Spleen (tissue), 11 donors: ENCODE measurements around the gene HIVEP3. TPM values are rescaled to one million over a fixed set of nuclear protein-coding genes. Genes with fewer than 3 reads are reported as not detected.

Source experiments
- DNase-seq: peaks from one replicate; pipeline ENCODE4 v3.0.0-alpha.2; 2020
- H3K27ac ChIP-seq, 8 donors: fragments of 200-600 bp; sonication (generic) in 7 of 8; 1 replicate in 4 of 8; 2 replicates in 4 of 8; pipeline versions ENCODE4 v1.5.0 to v1.8.0; 2016 to 2021; ENCODE audit warnings: inconsistent platforms in 4 of 8, mild to moderate bottlenecking in 4 of 8, moderate library complexity in 1 of 8
- H3K27me3 ChIP-seq, 7 donors: fragments of 200-600 bp; sonication (generic) in 6 of 7; replicated peaks in 1 of 7; 1 replicate in 4 of 7; 2 replicates in 3 of 7; pipeline versions ENCODE4 v1.5.0 to v1.8.0; 2016 to 2021; ENCODE audit warnings: inconsistent platforms in 3 of 7, mild to moderate bottlenecking in 1 of 7
- H3K36me3 ChIP-seq, 6 donors: fragments of 200-600 bp; sonication (generic) in 5 of 6; 1 replicate in 4 of 6; 2 replicates in 2 of 6; pipeline versions ENCODE4 v1.5.0 to v1.8.0; 2016 to 2021; ENCODE audit warnings: inconsistent platforms in 2 of 6
- H3K4me1 ChIP-seq, 6 donors: fragments of 200-600 bp; sonication (generic) in 5 of 6; 1 replicate in 3 of 6; 2 replicates in 3 of 6; pipeline versions ENCODE4 v1.5.0 to v1.8.0; 2016 to 2021; ENCODE audit warnings: inconsistent platforms in 3 of 6
- H3K4me3 ChIP-seq, 8 donors: fragments of 200-600 bp; sonication (generic) in 7 of 8; 1 replicate in 4 of 8; 2 replicates in 4 of 8; pipeline versions ENCODE4 v1.5.0 to v1.8.0; 2016 to 2021; ENCODE audit warnings: inconsistent platforms in 4 of 8, mild to moderate bottlenecking in 4 of 8, moderate library complexity in 2 of 8
- H3K9me3 ChIP-seq, 8 donors: fragments of 200-600 bp; sonication (generic) in 7 of 8; 1 replicate in 4 of 8; 2 replicates in 4 of 8; pipeline versions ENCODE4 v1.5.0 to v1.8.0; 2016 to 2021; ENCODE audit warnings: inconsistent platforms in 4 of 8
- CTCF ChIP-seq, 11 experiments: fragments of 200-600 bp in 7 of 11; fragments of 450-650 bp in 4 of 11; sonication (generic) in 4 of 11; IDR thresholded peaks in 8 of 11; conservative IDR thresholded peaks in 3 of 11; 1 replicate in 7 of 11; 2 replicates in 4 of 11; pipeline versions ENCODE4 v1.4.0 to v1.8.0; 2016 to 2021; ENCODE audit warnings: antibody characterized with exemption in 11 of 11, inconsistent platforms in 4 of 11, mild to moderate bottlenecking in 1 of 11
- POLR2A ChIP-seq, 3 donors: fragments of 450-650 bp; IDR thresholded peaks; one replicate each; pipeline ENCODE4 v1.5.1; 2017; ENCODE audit warnings: antibody characterized with exemption in 3 of 3, mild to moderate bottlenecking in 1 of 3
- POLR2AphosphoS5 ChIP-seq, 3 donors: sonication (generic); formaldehyde crosslinking; IDR thresholded peaks; one replicate each; pipeline ENCODE4 v1.5.1; 2017; ENCODE audit warnings: antibody characterized with exemption in 3 of 3
- whole genome bisulfite sequencing, 5 donors: extraction: QIAGEN DNeasy Blood & Tissue Kit in 3 of 5; methylation state at CpG; one replicate each; pipeline versions ENCODE4 v1.1.5 to v1.1.7; 2013 to 2018; 5-methylcytosine and 5-hydroxymethylcytosine counted together
- intact Hi-C: fragments of 100-400 bp; cut with DNase I; formaldehyde crosslinking; loops from one replicate; pipeline ENCODE4 v1.15.0; 2023; ENCODE audit warnings: low total_unique reads
- polyA plus RNA-seq, 3 donors: library from polyadenylated mRNA; stranded (reverse); fragments of 200-250 nt; gene quantifications; one replicate each; pipeline ENCODE4 v1.2.1, GENCODE V29; 2013
- total RNA-seq, 7 donors: library from RNA; depleted of rRNA in 3 of 7; stranded (reverse); fragments of >200 nt in 3 of 7; fragmentation: NEBNext Ultra II Directional in 4 of 7; extraction: Animal tissue kit (Norgen Biotek cat#: 25700) in 4 of 7; gene quantifications; one replicate each; pipeline versions ENCODE4 v1.1.0 to v1.2.1, GENCODE V29; 2016 to 2021
- donor health status: healthy with polysubstance abuse.
- donor health status: DM: no; HTN: no; CAD: no; lungs with moderate emphysema.
- donor health status: DM: no; HTN: no; CAD: no.
- donor health status: Bipolar disorder and iron deficiency.
- donor health status: healthy.
- donor health status: DM: no; HTN: no; CAD: no.
- donor health status: DM: yes; HTN: yes; CAD: no.

HIVEP3 gene
- total and polyA plus RNA-seq, 10 donors: 2.4 to 21.2 (median 8.2) TPM

DNA sequence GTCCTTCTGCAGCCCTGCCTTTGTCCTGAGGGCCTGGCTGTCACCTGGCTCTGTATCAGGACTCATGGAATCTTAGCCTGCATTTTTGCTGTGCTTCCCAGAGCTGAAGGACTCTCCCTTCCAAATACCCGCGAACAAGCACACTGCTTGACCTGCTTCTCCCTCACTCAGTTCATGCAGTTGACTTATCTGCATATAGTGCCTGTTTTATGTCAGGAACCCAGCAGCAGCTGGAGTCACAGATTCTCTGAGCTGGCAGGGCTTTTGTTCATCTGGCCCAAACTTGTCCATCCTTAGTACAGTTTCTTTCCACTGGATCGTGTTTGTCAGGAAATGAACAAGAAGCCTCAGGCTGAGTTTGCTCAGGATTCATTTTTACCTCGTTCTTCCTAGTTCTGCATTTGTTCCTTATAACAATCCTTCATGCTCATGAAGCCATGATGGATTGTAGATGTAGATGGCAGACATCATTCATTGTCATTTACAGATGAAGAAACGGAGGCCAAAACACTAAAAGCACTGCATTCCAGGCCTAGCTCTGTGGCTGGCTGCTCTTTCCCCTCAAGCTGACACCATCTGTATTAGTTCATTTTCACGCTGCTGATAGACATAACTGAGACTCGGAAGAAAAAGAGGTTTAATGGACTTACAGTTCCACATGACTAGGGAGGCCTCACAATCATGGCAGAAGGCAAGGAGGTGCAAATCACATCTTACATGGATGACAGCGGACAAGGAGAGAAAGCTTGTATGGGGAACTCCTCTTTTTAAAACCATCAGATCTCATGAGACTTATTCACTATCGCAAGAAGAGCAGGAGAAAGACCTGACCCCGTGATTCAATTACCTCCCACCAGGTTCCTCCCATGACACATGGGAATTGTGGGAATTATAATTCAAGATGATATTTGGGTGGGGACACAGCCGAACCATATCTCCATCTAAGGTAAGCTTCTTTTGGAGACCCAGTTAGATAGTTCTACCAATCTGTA is 150.9 kb downstream of the HIVEP3 start:
- intact Hi-C loops: no loop called here

GRCh38 chr1:41766546-41766945 is 152.2 kb downstream of the HIVEP3 start:
- Histone ChIP-seq H3K9me3 (peaks cover 0 to 12% (median 9%) of the 10 kb centered on the region in 8 donors), H3K27ac (no peak overlapping the region), H3K4me1 (peaks cover 10 to 72% (median 49%) of the 10 kb centered on the region in 6 donors), H3K27me3 (no peaks in the 10 kb centered on the region), H3K36me3 (no peaks in the 10 kb centered on the region), H3K4me3 (no peak overlapping the region)
- 74 to 88% (median 80%) methylated on average over 2 of the region's 2 CpGs for WGBS, 5 donors
- intact Hi-C loops: no loop called here
- TF ChIP-seq POLR2A (IDR thresholded peaks at IDR 0.05): no peak
- no peak for TF ChIP-seq CTCF (IDR thresholded peaks at IDR 0.05 in 8 of 11, conservative IDR thresholded peaks at IDR 0.05 in 3 of 11)
- TF ChIP-seq POLR2AphosphoS5 (IDR thresholded peaks at IDR 0.05): no peak
- DNase-seq: no peak

More for the DNA sequence above, 150.9 kb downstream of the HIVEP3 start:
- Histone ChIP-seq H3K27me3 (no peaks in the 10 kb centered on the region), H3K4me1 (peaks cover 10 to 77% (median 49%) of the 10 kb centered on the region in 6 donors), H3K36me3 (no peaks in the 10 kb centered on the region), H3K9me3 (no peaks in the 10 kb centered on the region), H3K4me3 (no peak overlapping the region), H3K27ac (peak overlapping the region in 5 of 8 donors; percentile 26 to 78 (median 74))
- TF ChIP-seq POLR2A (IDR thresholded peaks at IDR 0.05): no peak
- TF ChIP-seq POLR2AphosphoS5 (IDR thresholded peaks at IDR 0.05): no peak
- no peak for TF ChIP-seq CTCF (IDR thresholded peaks at IDR 0.05 in 8 of 11, conservative IDR thresholded peaks at IDR 0.05 in 3 of 11)
- no peak for DNase-seq
- 62 to 79% (median 72%) methylated on average over 11 of the region's 11 CpGs for WGBS, 5 donors

- peaks cover 10 to 67% (median 49%) of the 10 kb centered on the region in 6 donors for H3K4me1 ChIP-seq
- H3K27me3 ChIP-seq: no peaks in the 10 kb centered on the region
- intact Hi-C loops: no loop called here
- H3K27ac ChIP-seq: peak overlapping the region in 1 of 8 donors; percentile 76
- no peak for TF ChIP-seq CTCF (IDR thresholded peaks at IDR 0.05 in 8 of 11, conservative IDR thresholded peaks at IDR 0.05 in 3 of 11)
- no peak for TF ChIP-seq POLR2AphosphoS5 (IDR thresholded peaks at IDR 0.05)
- TF ChIP-seq POLR2A (IDR thresholded peaks at IDR 0.05): no peak
- H3K9me3 ChIP-seq: peaks cover 0 to 13% (median 10%) of the 10 kb centered on the region in 8 donors
- DNase-seq: peak; percentile 2
- no peaks in the 10 kb centered on the region for H3K36me3 ChIP-seq
- no peak overlapping the region for H3K4me3 ChIP-seq
These were observed 152.7 kb downstream of the HIVEP3 start for GRCh38 chr1:41766041-41766440.

DNA sequence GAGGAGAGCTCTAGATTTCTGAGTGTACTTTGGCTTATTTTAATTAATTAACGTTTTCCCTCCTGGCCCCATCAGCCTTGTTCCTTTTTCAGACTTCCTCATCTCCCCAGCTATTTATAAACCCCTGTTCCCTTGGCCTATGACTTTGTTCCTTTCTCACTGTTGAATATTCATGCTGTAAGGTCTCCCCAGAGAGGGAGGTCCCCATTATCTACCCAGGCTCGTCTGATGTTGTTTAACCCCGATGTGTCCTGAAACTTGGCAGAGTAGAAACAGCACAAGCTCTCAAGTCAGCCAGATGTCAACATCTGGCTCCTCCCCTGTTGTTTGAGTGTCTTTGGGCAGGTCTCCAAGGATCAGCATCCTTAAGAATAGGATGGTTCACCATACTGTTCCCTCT is 153.6 kb downstream of the HIVEP3 start:
- Histone ChIP-seq H3K4me3 (no peak overlapping the region), H3K36me3 (no peaks in the 10 kb centered on the region), H3K27me3 (no peaks in the 10 kb centered on the region), H3K27ac (peak overlapping the region in 6 of 8 donors; percentile 34 to 76 (median 62)), H3K4me1 (peaks cover 10 to 63% (median 49%) of the 10 kb centered on the region in 6 donors), H3K9me3 (peaks cover 0 to 13% (median 10%) of the 10 kb centered on the region in 8 donors)
- TF ChIP-seq CTCF (IDR thresholded peaks at IDR 0.05 in 8 of 11, conservative IDR thresholded peaks at IDR 0.05 in 3 of 11): no peak
- no peak for TF ChIP-seq POLR2AphosphoS5 (IDR thresholded peaks at IDR 0.05)
- no peak for TF ChIP-seq POLR2A (IDR thresholded peaks at IDR 0.05)
- DNase-seq: peak; percentile 2
- WGBS, 5 donors: 5 to 13% (median 11%) methylated on average over 3 of the region's 3 CpGs
- intact Hi-C loops: no loop called here
